Activated T-cell treated with anti-CD3 and anti-CD28 coated beads for 1 hour (primary cell): ENCODE results near the gene ENDOV.
"Not testable (repeated sequence)": the region's sequence is repeated elsewhere in the genome, so short reads cannot be mapped to it uniquely, and the experiment has no call there.

Experiments used
- DNase-seq: peaks from one replicate; pipeline ENCODE4 v3.0.0-alpha.2; 2020; ENCODE audit warnings: low read depth

The ENDOV gene

GRCh38 chr17:80388601-80389000, 26.4 kb upstream of the ENDOV start:
- DNase-seq, result no peak

- DNase-seq, result no peak
Measured at GRCh38 chr17:80389011-80389995, 25.7 kb upstream of the ENDOV start.

- no peak for DNase-seq
Measured at GRCh38 chr17:80393241-80393890, 21.6 kb upstream of the ENDOV start.

- DNase-seq, result no peak
Measured at GRCh38 chr17:80393961-80394360, 21.0 kb upstream of the ENDOV start.

- DNase-seq, result no peak
Measured at GRCh38 chr17:80394629-80395216, 20.2 kb upstream of the ENDOV start.

GRCh38 chr17:80395402-80396151, 19.4 kb upstream of the ENDOV start:
- DNase-seq, result no peak

- no peak for DNase-seq
Measured at GRCh38 chr17:80396157-80397033, 18.6 kb upstream of the ENDOV start.

GRCh38 chr17:80397034-80397387, 18.0 kb upstream of the ENDOV start:
- DNase-seq, result no peak

GRCh38 chr17:80397686-80398085, 17.3 kb upstream of the ENDOV start:
- no peak for DNase-seq

- not testable (repeated sequence) for DNase-seq
Measured at GRCh38 chr17:80401086-80401485, 13.9 kb upstream of the ENDOV start.

- not testable (repeated sequence) for DNase-seq
Measured at GRCh38 chr17:80402102-80402501, 12.9 kb upstream of the ENDOV start.

- no peak for DNase-seq
Measured at GRCh38 chr17:80402959-80403358, 12.0 kb upstream of the ENDOV start.

GRCh38 chr17:80406146-80406545, 8.8 kb upstream of the ENDOV start:
- DNase-seq, result no peak

- DNase-seq, result not testable (repeated sequence)
Measured at GRCh38 chr17:80407917-80408316, 7.0 kb upstream of the ENDOV start.

- DNase-seq, result no peak
Measured at GRCh38 chr17:80408872-80409271, 6.1 kb upstream of the ENDOV start.

- no peak for DNase-seq
Measured at GRCh38 chr17:80409626-80410025, 5.3 kb upstream of the ENDOV start.

- DNase-seq, result not testable (repeated sequence)
Measured at GRCh38 chr17:80410441-80411087, 4.4 kb upstream of the ENDOV start.

GRCh38 chr17:80413771-80414507, 1.0 kb upstream of the ENDOV start:
- no peak for DNase-seq

- DNase-seq, result no peak
Measured at GRCh38 chr17:80414508-80414802, 512 bp upstream of the ENDOV start.

GRCh38 chr17:80415626-80416137, 715 bp downstream of the ENDOV start:
- DNase-seq, result no peak
